CD4-positive, alpha-beta T cell treated with Interferon alpha-2 for 1 hour (primary cell): ENCODE measurements around the gene NAP1L1.
"Not testable (repeated sequence)": the region's sequence is repeated elsewhere in the genome, so short reads cannot be mapped to it uniquely, and the experiment has no call there.

ENCODE experiments used
- DNase-seq, 2 donors: peaks; one replicate each; pipeline ENCODE4 v3.0.0-alpha.2; 2020 to 2022

The NAP1L1 gene

DNA sequence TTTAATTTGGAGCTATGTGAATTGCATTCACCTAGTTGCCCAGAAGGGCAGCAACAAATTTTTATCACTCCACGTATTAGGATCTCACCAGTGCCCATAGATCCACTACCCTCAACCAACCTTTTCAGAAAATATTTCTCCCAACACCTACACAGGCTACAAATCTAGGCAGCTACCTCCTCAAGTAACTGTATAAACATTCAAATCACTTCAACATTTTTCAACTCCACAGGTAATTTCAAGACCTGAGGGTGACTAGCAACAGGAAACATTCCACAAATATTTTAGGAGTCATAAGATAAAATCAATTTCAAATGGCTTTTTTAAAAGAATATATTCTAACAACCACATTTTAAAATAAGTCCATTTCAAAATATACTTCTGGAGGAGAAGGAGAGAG lies 65.8 kb downstream of the NAP1L1 start:
- no peak for DNase-seq

DNA sequence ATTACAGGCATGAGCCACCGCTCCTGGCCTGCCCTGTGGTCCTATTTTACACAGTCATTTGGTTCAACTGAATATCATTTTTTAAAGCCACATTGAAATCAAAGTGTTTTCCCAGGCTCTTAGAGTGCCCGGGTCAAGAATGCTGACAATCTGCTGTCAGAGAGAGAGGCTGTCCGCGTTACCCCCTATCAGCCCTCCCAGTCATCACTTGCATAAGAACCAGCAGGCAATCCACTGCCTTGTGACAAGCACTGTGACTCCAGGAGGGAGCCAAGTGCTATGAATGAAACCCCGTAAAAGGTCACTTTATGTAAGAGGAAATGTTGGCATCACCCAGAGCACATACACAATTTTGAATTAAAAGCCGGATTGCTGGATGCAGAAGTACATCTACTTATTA lies 66.4 kb downstream of the NAP1L1 start:
- no peak for DNase-seq

DNA sequence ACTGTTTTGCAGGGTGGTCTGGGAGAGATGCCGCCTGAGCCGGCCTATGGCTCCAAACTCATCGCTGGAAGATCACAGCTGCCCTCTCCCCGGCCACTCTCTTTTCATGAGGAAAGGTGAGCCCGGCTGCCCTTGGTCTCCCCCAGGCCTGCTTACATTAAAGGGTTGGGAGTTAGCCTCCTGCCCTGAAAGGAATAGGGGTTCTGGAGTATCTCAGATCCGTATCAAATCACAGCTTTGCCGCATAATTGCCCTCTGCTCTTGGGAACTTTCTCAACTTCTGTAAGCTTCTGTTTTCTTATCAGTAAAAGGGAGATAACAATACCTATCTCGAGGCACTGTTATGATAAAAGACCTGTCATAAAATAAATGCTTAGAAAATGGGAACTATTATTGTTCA lies 70.5 kb downstream of the NAP1L1 start:
- DNase-seq: no peak

DNA sequence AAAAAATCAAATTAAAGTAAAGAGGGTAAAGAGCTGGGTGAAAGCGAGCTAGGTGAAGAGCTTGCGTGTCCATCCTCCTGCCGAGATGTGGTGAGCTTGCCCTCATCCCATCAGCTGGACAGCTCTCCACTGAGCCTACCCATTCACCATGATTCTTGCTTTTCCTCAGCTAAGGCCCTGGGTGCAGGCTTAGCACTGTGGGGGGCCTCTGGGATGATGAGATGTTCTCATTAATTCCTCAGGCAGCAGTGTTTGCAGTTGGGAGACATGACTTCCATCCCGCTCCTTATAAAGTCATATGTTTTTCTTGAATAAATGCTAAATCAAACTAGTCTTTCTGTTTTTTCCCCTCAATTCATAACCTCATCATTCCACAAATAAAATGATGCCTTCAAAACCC lies 70.9 kb downstream of the NAP1L1 start:
- no peak for DNase-seq

DNA sequence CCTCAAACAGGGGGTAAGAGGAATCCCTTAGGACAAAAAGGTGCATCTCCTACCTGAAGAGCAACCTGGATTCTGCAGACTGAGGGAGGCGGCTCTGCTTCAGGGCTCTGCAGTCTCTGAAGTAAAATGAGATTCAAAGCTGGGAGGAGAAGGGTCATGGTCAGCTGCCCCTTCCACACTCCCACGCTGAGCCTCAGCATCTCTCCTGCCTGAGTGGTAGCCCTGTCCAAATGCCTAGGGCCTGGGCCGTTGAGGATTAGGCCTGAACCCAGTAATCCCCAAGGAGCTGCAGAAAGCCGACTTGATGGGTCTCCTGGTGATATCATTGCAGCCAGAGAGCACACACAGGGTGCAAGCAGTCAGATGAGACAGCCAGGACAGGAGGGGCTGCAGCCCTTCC lies 71.8 kb downstream of the NAP1L1 start:
- DNase-seq: no peak

DNA sequence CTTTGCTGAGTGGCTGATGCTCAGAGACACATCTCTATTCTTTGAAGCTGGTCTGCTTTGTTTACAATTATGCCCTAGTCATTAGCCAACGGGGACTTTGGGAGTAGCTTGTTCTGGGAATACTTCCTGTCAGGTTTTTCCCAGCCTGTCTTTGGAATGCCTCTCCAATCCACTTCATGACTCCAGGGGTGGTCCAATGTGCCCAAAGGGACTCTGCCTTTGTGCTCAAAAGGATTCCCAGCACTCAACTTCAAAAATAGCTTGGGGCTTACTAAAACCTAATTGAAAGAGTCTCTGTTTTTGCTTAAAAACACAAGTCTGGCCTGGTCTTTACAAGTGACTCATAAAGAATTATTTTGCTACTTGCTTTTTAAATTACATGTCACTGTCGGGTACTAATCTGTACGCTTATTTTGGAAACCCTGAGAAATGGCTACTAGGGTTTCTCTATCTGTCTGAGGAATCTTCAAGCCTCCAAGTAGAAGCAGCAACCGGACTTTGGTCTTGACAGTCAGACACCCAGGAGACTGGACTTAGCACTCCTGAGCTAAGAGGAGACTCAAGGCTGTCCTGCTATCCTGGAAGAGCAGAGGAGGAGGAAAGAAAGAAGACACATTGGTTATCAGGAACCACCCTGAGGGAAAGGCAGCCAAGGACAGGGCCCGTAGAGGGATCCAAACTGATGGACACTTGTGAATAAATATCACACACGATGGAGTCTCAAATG lies 73.6 kb downstream of the NAP1L1 start:
- no peak for DNase-seq

DNA sequence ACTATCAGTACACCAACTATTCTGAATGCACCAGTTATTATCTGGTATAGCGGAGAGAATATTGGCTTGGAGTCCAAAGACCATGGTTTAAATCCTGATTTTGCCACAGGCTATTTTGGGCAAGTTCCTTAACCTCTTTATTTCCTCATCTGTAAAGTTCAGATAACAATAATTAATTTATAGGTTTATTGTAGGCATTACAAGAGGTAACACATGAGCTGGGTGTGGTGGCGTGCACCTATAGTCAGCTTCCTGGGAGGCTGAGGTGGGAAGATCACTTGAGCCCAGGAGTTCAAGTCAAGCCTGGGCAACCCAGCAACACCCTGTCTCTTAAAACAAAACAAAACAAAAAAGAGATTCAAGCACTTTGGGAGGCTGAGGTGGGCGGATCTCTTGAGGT lies 76.1 kb downstream of the NAP1L1 start:
- no peak for DNase-seq

DNA sequence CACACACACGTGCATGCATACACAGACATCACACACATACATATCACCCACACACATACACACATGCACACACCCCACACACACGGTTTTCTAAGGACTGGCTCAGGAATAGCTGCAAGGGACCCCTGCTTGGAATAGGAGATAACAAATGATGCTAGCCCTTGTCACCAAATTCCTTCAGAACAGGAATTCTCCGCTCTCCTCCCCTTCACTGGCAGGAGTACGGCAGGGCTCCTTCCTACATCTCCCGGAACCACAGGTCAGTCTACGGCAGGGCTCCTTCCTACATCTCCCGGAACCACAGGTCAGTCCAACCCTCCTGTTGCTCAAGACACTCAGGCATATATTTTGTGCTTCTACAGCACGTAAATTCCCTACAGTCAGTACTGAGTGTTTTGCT lies 76.8 kb downstream of the NAP1L1 start:
- no peak for DNase-seq

DNA sequence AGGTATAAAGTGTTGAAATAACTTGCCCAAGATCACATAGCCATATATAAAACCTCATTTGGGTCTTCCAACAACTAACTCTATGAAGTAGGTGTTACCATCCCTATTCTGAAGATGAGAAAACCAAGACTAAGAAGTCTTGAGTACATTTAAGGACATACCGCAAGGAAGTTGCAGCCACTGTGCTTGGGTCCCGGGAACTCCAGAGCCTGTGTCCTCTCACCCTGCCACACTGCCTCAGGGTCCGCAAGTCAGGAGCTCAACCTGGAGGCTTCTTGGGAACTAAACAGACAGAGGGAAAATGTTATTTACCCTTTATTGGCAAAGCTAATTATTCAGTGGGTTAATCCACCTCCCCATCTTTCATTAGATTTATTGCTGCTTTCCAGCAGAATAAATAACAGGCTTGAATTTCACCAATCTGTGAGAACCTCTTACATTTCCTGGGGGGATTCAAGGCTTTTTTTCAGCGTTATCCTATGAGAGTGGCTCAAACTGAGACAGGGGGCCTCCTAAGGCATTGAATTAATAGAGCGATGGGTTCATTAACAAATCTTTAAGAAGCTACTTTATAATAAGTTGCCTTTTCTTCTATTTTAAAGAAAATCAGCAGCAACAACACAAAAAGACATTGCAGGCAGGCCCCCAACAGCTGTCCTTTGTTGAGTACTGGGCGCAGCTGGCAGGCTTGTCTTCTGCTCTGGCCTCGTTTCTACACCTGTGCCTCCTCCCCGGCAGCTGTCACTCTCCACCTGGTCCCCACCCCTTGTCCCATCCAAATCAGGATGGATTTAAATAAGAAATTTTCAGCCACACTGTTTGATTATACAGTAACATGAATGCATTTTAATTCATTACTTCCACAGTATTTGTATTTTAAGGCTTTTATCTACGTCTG lies 78.2 kb downstream of the NAP1L1 start:
- DNase-seq: no peak

DNA sequence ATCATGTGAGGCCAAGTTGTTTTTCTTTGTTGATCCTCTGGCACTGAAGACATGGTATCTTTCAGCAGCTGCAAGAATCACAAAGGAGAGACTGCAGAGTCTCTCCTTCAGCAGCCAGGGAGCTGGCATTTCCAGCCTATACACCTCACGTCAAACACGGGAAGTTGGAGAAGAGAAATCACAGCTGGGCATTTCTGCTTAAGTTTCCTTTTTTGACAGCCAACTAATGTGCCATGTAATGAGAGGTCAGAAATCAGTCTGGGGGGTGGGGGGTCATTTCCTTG lies 81.2 kb downstream of the NAP1L1 start:
- DNase-seq: no peak

DNA sequence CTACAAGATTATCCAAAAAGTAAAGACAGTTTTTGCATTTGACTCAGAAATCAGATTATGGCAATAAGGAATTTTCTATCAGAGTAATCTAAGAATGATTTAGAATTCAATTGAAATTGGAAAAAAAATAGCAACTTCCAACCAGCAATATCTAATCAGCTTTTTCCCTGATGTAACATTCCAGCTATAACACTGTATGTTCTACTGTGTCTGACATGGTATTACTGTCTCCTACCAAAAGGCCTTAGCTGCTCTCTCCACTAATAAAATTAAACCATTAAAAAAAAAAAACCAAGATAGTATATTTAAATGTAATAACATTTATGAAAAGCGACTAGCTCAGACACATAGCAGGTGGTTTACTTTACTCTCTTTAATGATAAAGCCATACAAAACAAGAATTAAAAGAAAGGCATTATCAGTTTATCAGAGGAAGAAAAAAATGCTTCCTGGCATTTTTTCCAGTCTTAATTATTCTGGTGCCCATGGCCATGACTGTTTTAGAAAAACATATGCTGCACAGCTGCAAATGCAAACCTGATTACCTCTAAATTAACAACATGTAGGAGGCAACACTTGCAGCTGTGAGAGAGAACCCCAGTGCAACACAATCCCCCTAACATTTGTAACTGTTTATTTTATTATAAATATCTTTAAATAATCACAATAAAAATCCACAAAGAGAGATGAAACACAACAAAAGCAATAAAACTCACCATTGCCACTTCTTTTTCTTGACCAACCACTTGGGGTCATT lies 81.7 kb downstream of the NAP1L1 start:
- DNase-seq: no peak

DNA sequence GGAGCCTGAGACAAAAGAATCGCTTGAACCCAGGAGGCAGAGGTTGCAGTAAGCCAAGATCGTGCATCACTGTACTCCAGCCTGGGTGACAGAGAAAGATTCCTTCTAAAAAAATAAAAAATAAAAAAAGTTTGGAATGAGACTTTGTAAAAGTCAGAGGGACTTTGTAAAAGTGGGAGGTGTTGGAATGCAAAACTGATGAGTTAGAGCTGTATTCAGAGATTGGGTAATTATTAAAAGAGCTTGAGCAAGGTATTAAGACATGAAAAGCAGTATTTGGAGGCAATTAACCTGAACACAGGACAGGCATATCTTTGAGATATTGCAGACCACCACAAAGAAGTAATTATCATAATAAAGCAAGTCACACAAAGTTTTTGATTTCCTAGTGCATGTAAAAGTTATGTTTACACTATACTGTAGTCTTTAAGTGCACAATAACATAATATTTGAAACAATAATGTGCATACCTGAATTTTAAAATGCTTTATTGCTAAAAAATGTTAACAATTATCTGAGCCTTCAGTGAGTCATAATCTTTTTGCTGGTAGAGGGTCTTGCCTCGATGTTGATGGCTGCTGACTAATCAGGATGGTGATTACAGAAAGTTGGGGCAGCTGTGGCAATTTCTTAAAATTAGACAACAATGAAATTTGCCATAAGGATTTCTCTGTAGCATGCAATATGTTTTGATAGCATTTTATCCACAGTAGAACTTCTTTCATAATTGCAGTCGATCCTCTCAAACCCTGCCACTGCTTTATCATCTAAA lies 86.0 kb downstream of the NAP1L1 start:
- DNase-seq: no peak

DNA sequence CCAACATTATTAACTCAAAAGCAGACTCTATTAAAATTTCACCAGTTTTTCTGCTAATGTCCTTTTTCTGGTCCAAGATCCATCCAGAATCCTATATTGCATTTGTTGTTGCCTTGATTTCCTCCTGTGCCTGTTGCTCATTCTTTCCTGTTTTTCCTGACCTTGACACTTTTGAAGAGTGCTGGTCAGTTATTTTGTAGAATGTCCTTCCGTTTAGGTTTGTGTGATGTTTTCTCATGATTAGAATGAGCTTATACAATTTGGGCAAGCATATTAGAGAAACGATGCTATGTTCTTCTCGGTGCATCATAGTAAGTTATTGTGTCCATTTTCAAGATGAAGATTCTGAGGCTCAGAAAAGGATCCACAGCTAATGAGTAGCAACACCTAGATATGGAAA lies 86.8 kb downstream of the NAP1L1 start:
- no peak for DNase-seq

DNA sequence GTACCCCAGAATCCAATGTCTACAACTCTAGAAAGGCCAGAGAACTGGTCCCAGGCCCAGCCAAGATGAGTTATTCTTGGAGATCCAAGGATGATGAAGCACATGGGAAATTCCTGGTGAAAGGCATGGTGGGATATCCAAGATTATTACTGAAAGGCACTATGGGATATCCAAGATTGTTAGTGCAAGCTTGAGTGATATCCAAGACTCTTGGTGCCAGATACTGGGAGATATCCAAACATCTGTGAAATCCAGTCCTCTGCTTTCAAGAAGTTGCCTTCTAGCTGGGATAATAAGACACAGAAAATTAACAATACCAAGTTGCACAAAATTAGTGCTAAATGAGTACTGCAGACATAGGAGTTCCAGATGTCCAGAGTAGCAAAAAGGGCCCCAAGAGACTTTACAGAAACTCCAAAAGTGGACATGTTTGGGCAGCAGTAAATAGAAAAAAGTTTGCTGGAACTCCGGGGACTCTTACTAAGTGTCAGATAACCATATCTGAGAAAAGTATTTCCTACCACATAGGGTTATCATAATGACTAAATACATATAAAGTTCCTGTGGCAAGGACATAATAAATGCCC lies 87.5 kb downstream of the NAP1L1 start:
- DNase-seq: no peak

DNA sequence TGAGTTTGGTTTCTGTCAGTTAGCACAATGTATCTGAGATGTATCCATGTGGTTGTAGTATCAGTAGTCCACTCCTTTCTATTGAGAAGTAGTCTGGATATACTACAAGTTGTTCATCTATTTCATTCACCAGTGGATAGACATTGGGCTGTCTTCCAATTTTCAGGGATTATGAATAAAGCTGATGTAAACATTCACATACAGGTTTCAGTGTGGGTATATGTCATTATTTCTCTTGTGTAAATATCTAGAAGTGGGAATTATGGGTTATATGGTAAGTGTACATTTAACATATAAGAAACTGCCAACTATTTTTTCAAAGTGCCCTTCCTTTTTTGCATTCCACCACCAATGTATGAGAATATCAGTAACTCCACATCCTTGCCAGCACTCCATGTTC lies 88.8 kb downstream of the NAP1L1 start:
- DNase-seq: no peak

DNA sequence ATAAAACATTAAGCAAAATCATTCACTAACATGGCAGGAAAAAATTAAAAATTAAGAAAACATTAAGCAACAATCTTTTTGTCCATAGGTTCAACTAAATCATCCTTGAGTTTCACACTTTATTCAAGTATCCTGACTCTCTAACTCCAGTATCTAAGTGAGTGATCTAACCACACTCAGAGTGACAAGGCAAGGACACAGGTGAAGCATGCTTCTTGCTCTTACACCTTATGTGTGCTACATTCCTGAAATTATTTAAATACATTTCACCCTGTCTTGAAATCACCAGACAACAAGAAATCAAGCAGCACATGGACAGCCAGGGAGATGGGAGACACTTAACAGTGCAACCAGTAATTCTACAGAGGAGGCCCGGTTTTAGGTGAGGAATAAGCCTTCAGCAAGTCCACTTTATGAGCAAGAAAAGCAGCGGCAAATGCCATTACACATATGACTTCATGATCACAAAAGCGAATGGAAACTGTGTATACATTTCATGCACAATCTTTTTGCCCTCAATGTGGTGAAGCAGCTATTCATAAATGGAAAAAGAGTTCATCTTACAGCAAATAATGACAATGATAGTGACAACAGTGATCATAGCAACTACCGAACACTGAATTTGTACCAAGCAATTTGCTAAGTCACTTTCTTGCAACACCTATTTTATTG lies 90.3 kb downstream of the NAP1L1 start:
- DNase-seq: no peak

DNA sequence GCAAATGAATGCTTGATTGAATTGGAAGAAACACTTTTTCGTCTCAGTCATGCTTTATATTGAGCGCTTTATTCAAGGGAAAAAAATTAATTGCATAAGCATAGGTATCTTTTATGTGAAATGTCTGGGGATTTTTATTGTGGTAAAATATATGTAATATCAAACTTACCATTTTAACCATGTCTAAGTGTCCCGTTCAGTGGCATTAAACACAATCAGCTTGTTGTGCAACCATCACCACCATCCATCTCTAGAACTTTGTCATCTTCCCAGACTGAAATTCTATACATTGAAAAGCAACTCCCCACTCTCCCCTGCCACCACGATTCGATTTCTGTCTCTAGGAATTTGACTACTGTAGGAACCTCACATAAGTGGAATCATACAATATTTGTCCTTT lies 92.7 kb downstream of the NAP1L1 start:
- DNase-seq: no peak

DNA sequence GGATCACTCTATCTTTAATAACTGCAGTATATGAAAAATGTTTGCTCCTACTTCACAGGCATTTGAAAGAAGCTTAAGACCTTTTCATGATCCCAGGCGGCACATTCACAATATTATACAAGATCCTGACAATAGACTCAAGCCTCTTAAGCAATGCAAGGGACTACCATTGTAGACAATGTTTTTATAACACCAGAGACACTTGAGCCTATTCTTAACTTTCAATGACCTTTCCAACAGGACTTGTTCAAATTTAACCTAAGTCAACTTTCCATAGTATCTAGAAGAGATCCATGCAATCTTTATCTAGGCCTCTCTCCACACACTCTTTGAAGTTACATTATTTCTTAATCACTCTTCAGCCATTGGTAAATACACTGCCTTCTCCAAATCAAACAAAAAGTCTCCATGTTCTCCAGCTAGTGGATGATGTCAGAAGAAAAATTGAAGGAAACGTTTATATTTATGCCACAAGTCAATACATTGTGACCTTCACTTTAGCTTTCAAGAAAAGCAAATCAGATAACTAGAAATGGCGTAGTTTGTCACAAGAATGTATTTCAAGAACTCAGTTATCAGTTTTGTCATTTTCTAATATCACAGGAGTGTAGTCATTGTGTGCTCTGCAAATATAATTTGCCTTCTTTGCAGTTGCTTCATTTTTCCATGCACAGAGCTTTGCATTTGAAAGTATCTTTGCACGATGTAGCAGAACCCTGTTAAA lies 94.1 kb downstream of the NAP1L1 start:
- no peak for DNase-seq

DNA sequence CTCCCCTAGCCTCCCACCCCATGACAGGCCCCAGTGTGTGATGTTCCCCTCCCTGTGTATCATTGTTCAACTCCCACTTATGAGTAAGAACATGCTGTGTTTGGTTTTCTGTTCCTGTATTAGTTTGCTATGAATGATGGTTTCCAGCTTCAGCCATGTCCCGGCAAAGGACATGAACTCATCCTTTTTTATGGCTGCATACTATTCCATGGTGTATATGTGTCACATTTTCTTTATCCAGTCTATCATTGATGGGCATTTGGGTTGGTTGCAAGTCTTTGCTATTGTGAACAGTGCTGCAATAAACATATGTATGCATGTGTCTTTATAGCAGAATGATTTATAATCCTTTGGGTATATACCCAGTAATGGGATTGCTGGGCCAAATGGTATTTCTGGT lies 96.8 kb downstream of the NAP1L1 start:
- DNase-seq: not testable (repeated sequence)
